Stimulated activated CD4-positive, alpha-beta T cell treated with anti-CD3 and anti-CD28 coated beads, TNF-alpha, amount 100 ng/mL, for 24 hours (primary cell): ENCODE measurements around the gene TRAF7.

Experiments used
- DNase-seq, 3 experiments: peaks; one replicate each; pipeline ENCODE4 v3.0.0-alpha.2; 2020; ENCODE audit warnings: low read depth in 3 of 3

TRAF7 gene

GRCh38 chr16:2165861-2166260 is 10.3 kb downstream of the TRAF7 start:
- DNase-seq = no peak

GRCh38 chr16:2166263-2167067 is 10.9 kb downstream of the TRAF7 start:
- DNase-seq = no peak

DNA sequence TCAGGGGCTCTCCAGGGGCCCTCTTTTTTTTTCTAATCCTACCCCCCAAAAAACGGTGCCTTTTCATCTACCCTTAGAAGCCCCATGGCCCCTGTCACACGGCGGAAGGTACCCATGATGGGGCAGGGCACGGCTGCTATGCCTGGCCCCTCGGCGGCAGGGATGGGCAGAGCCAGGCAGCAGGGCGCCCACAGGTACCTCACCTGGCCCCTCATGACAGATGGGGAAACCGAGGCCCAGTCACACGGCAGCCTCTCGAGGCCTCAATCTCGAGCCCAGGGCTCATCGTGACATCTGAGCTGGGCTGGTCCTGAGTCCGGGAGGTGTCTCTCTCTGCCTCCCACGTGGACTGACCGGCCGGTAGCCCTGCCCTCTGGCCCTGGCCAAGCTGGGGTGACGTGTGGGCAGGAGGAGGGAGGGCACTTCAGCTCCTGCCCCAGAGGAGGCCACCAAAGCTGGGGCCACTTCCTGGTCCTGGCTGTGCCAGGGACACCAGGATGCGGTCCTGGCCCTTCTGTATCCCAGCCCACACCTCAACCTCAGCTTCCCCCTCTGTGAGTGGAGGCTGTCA is 11.6 kb downstream of the TRAF7 start:
- DNase-seq = no peak

DNA sequence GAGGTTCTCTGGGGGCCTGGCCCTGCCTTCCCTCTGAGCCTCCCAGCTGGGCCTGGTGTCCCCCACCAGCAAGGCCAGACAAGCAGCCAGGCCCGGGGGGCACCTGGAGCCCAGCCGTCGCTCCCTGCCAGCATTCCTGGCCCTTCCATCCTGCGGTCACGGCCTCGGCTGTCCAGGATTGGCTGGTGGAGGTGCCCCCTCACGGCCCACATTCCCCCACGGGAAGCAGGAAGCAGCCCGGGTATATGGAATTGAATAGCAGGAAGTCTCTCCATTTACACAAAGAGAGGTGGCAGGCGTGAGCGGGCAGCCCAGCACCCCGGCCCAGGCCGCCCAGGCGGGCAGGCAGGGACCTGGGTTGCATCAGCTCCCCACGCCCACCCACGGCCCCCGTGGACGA is 14.5 kb downstream of the TRAF7 start:
- DNase-seq = no peak

GRCh38 chr16:2170587-2171435 is 15.2 kb downstream of the TRAF7 start:
- DNase-seq = no peak

- no peak for DNase-seq
Observed at GRCh38 chr16:2171601-2172178, 16.1 kb downstream of the TRAF7 start.

- DNase-seq = no peak
Observed at GRCh38 chr16:2172688-2173335, 17.2 kb downstream of the TRAF7 start.

DNA sequence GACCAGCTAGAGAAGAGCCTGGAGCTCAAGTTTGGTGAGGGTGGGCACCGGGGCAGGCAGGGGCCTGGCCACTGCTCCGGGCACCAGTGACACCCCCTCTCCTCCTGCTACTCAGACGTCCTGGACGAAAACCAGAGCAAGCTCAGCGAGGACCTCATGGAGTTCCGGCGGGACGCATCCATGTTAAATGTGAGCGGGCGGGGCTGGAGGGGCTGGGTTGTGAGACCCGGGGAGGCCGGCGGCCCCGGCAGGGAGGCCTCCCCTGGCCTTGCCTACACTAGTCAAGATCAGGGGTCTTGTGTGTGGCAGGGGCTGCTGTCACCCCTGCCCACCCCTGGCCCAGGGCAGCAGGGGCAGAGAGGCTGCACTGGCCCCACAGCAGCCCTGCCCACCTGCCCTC is 17.8 kb downstream of the TRAF7 start:
- DNase-seq = no peak

DNA sequence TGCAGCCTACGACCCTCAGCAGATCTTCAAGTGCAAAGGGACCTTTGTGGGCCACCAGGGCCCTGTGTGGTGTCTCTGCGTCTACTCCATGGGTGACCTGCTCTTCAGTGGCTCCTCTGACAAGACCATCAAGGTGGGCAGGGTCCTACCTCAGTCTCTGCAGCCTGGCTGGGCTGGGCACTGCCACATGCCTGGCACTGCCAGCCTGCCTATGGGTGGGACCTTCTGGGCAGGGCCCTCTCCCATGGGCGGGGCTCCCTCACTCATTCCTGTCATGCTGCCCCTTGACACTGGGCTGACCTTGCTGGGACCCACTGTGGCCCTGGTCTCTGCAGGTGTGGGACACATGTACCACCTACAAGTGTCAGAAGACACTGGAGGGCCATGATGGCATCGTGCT is 18.3 kb downstream of the TRAF7 start:
- DNase-seq = no peak

- no peak for DNase-seq
Observed at GRCh38 chr16:2174396-2175131, 19.0 kb downstream of the TRAF7 start.

GRCh38 chr16:2175454-2175853 is 19.9 kb downstream of the TRAF7 start:
- DNase-seq = no peak

DNA sequence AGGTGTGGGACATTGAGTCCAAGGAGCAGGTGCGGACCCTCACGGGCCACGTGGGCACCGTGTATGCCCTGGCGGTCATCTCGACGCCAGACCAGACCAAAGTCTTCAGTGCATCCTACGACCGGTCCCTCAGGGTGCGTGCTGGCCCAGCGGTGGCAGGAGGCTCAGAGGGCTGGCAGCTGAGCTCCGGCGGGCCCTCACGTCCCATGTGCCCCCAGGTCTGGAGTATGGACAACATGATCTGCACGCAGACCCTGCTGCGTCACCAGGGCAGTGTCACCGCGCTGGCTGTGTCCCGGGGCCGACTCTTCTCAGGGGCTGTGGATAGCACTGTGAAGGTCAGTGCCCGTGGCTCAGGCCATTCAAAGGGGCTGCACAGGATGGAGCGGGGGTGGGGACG is 20.5 kb downstream of the TRAF7 start:
- no peak for DNase-seq

GRCh38 chr16:2177101-2177500 is 21.5 kb downstream of the TRAF7 start:
- no peak for DNase-seq

GRCh38 chr16:2177561-2177960 is 22.0 kb downstream of the TRAF7 start:
- no peak for DNase-seq

GRCh38 chr16:2178321-2179106 is 22.9 kb downstream of the TRAF7 start:
- DNase-seq = no peak

DNA sequence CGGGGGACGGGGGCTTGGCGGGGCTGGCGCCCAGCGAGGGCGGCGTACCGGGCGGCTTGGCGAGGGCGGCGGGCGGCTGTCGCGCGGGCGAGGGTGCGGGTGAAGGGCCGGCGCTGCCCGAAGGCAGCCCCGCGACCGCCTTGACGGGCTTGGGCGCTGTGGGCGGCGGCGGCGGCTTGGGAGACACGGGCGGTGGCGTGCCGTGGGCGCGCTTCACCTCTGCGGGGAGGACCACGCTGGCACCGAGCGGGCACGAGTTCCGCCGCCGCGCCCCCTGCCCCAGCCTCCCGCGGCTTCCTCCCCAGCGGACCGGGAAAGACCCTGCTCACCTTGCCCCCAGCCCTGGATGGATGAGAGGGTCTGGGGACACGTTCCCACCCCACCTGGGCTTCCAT is 23.5 kb downstream of the TRAF7 start:
- no peak for DNase-seq

DNA sequence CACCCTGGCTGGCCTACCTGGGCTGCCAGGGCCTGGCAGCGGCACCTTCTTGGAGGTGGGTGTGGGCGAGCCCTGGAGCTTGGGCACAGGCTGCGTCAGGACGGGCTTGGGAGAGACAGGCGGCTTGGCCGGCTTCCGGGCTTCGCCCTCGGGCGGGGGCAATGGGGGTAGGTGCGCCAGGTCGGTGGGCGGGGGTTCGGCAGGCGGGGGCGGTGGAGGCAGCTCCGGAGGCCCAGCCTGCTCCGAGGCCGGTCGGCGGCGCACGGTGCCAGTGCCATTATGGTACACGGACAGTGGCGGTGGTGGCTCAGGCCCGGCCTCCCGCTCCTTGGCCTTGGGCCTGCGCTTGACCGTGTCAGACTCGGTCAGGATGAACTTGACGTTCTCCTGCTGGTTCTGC is 24.0 kb downstream of the TRAF7 start:
- DNase-seq = no peak

DNA sequence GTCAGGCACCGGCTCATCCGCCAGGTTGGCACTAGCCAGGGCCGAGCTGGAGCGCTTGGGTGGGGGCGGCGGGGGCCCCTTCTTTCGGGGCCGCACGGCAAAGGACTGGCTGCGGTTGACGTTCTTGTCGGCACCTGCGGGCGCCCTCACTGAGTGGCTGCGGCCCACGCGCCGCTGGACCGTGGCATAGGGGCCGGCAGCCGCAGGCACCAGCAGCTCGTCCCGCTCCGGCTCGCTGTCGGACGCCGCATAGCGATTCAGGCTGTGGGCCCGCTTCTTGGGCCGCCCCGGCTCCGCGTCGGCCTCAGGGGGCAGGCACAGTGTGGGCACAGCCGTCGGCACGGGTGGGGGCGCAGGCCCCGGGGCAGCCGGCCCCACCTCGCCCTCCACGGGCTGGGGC is 24.9 kb downstream of the TRAF7 start:
- DNase-seq = no peak

DNA sequence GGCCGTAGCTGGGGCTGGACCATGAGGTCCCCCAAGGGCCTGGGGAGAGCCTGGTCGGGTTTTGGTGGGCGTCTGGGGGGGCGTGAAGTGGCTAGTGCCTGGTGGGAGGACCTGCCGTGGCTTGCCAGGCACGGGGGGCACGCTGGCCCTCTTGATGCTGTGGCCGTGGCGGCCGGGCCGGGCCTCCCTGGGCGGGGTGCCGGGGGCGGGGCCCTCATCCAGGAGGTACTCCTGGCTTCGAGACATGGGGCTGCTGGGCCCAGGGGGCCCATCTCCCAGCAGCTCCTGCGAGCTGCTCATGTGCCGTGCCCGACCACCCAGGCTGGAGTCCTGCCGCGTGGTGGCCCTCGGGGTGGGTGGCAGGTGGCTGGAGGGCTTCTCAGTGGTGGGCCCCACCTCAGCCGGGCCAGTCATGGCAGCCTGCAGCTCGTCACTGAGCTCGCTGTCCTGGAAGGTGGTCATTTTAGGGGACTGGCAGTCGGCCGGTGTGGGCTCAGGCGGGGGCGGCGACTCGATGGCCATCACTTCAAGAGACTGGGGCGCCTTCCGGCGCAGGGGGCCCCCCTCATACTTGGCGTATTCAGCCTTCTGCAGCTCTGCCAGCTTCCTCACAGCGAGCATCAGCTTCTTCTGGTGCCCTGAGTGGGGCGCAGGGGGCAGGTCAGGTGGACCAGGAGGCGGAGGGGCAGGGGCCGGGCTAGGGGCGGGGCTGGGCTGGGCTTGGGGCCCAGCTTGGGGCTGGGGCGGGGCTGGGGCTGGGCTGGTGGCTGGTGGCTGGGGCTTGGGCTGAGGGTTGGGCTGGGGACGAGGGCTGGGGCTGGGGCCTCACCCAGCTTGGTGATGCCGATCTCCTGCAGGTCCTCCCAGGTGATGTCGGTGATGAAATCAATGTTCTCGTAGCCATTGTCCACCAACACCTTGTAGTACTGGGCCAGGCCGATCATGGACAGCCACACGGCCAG is 25.7 kb downstream of the TRAF7 start:
- no peak for DNase-seq
